SK-N-SH (cell line): Measurements from ENCODE around the gene CACNA2D3. TPM values are rescaled to one million over a fixed set of nuclear protein-coding genes. Genes with fewer than 3 reads are reported as not detected.

Experiments
- CTCF ChIA-PET: fragments of 300-600, 350-600 bp; formaldehyde crosslinking; extraction: SDS; loops from one replicate; lab custom pipeline; 2021; lab: Yijun Ruan, JAX
- POLR2A ChIA-PET: fragments of 350-600 bp; sonication (Branson Sonifier 250); formaldehyde crosslinking; extraction: SDS; loops from one replicate; lab custom pipeline; 2020; ENCODE audit warnings: antibody characterized with exemption, inconsistent platforms; lab: Yijun Ruan, JAX
- DNase-seq: peaks from one replicate; pipeline ENCODE4 v3.0.0; 2012
- H2AFZ ChIP-seq: fragments of 200-600 bp; sonication (generic); 2 replicates; pipeline ENCODE4 v1.8.1; 2016; ENCODE audit warnings: antibody characterized with exemption, mild to moderate bottlenecking, low read depth
- H3F3A ChIP-seq: fragments of 200-600 bp; sonication (generic); replicated peaks from 2 replicates; pipeline ENCODE3; 2016; ENCODE audit warnings: antibody characterized with exemption, mild to moderate bottlenecking; ENCODE audit not compliant: insufficient read depth
- H3K27ac ChIP-seq, 2 experiments: fragments of 200-500 bp in 1 of 2; fragments of 200-600 bp in 1 of 2; sonication (Bioruptor generic) in 1 of 2; sonication (generic), shearing (Covaris generic) in 1 of 2; 2 replicates each; pipeline versions ENCODE4 v1.5.1 to v1.6.1; 2014 to 2016; ENCODE audit warnings: low read depth in 2 of 2, inconsistent platforms in 1 of 2, low read length in 1 of 2, mild to moderate bottlenecking in 1 of 2, mixed read lengths in 1 of 2
- H3K27me3 ChIP-seq: fragments of 200-600 bp; sonication (generic), shearing (Covaris generic); 2 replicates; pipeline ENCODE4 v1.6.1; 2016; ENCODE audit warnings: mixed run types; ENCODE audit not compliant: insufficient read depth
- H3K36me3 ChIP-seq, 2 experiments: fragments of 200-500 bp in 1 of 2; fragments of 200-600 bp in 1 of 2; sonication (Bioruptor generic) in 1 of 2; sonication (generic) in 1 of 2; replicated peaks in 1 of 2; 2 replicates each; pipeline versions ENCODE3 to v1.5.1; 2014 to 2016; ENCODE audit warnings: low read length in 1 of 2, mild to moderate bottlenecking in 1 of 2; ENCODE audit not compliant: insufficient read depth in 2 of 2, control insufficient read depth in 1 of 2
- H3K4me1 ChIP-seq, 2 experiments: fragments of 200-500 bp in 1 of 2; fragments of 200-600 bp in 1 of 2; sonication (Bioruptor generic) in 1 of 2; sonication (generic), shearing (Covaris generic) in 1 of 2; 2 replicates each; pipeline versions ENCODE4 v1.5.1 to v1.6.1; 2014 to 2016; ENCODE audit warnings: low read depth in 1 of 2, low read length in 1 of 2, mixed run types in 1 of 2; ENCODE audit not compliant: insufficient read depth in 2 of 2, control insufficient read depth in 1 of 2
- H3K4me2 ChIP-seq: fragments of 200-600 bp; sonication (generic), shearing (Covaris generic); 2 replicates; pipeline ENCODE4 v1.6.1; 2017; ENCODE audit warnings: mixed run types
- H3K4me3 ChIP-seq, 2 experiments: fragments of 200-500 bp in 1 of 2; fragments of 200-600 bp in 1 of 2; sonication (Bioruptor generic) in 1 of 2; sonication (generic), shearing (Covaris generic) in 1 of 2; 2 replicates each; pipeline versions ENCODE4 v1.5.1 to v1.8.1; 2014 to 2016; ENCODE audit warnings: low read depth in 2 of 2, inconsistent platforms in 1 of 2, low read length in 1 of 2, mild to moderate bottlenecking in 1 of 2, mixed read lengths in 1 of 2, moderate library complexity in 1 of 2
- H3K79me2 ChIP-seq: fragments of 200-600 bp; sonication (generic); 2 replicates; pipeline ENCODE4 v1.8.1; 2017; ENCODE audit warnings: mild to moderate bottlenecking; ENCODE audit not compliant: insufficient read depth
- H3K9ac ChIP-seq: fragments of 200-600 bp; sonication (generic); 2 replicates; pipeline ENCODE4 v1.6.1; 2017; ENCODE audit warnings: mixed run types
- H3K9me2 ChIP-seq: fragments of 200-600 bp; sonication (generic); 2 replicates; pipeline ENCODE4 v1.6.1; 2017; ENCODE audit warnings: mixed run types
- H3K9me3 ChIP-seq: fragments of 200-600 bp; sonication (generic); 2 replicates; pipeline ENCODE4 v1.6.1; 2017; ENCODE audit warnings: mixed run types, mild to moderate bottlenecking, moderate library complexity
- H4K20me1 ChIP-seq: fragments of 200-600 bp; sonication (generic); 2 replicates; pipeline ENCODE4 v1.6.1; 2017; ENCODE audit warnings: mild to moderate bottlenecking, mixed run types; ENCODE audit not compliant: insufficient read depth
- CHD2 ChIP-seq: fragments of 150-350 bp; IDR thresholded peaks from 2 replicates; pipeline ENCODE4 v1.6.1; 2018; ENCODE audit warnings: low read length; ENCODE audit not compliant: partially characterized antibody
- FOSL2 ChIP-seq: IDR thresholded peaks from 2 replicates; pipeline ENCODE4 v1.4.0; 2012; ENCODE audit warnings: low read depth, mild to moderate bottlenecking, moderate library complexity, borderline replicate concordance
- FOXJ3 ChIP-seq: sonication (generic); formaldehyde crosslinking; IDR thresholded peaks from 2 replicates; pipeline ENCODE4 v1.5.1; 2020; ENCODE audit warnings: mild to moderate bottlenecking, missing genetic modification reagents
- GATA2 ChIP-seq: sonication (generic); formaldehyde crosslinking; IDR thresholded peaks from 2 replicates; pipeline ENCODE4 v1.5.0; 2020; ENCODE audit warnings: mild to moderate bottlenecking, missing genetic modification reagents
- MEF2A ChIP-seq: IDR thresholded peaks from 2 replicates; pipeline ENCODE4 v1.4.0; 2012; ENCODE audit warnings: low read depth, borderline replicate concordance
- MXI1 ChIP-seq: IDR thresholded peaks from 2 replicates; pipeline ENCODE4 v1.6.1; 2012; ENCODE audit warnings: mild to moderate bottlenecking, low read depth, low read length, improper control_type of control experiment
- NFIC ChIP-seq: IDR thresholded peaks from 2 replicates; pipeline ENCODE4 v1.4.0; 2012; ENCODE audit warnings: borderline replicate concordance
- NRF1 ChIP-seq: IDR thresholded peaks from 2 replicates; pipeline ENCODE4 v1.6.1; 2012; ENCODE audit warnings: low read depth, mild to moderate bottlenecking, low read length
- POLR2AphosphoS5 ChIP-seq: IDR thresholded peaks from 2 replicates; pipeline ENCODE4 v1.6.1; 2012; ENCODE audit warnings: low read depth, low read length
- RAD21 ChIP-seq: IDR thresholded peaks from 2 replicates; pipeline ENCODE4 v1.6.1; 2012; ENCODE audit warnings: mild to moderate bottlenecking, low read length
- RXRA ChIP-seq: IDR thresholded peaks from 2 replicates; pipeline ENCODE4 v1.4.0; 2012; ENCODE audit warnings: low read depth, mild to moderate bottlenecking, borderline replicate concordance
- SMC3 ChIP-seq: IDR thresholded peaks from 2 replicates; pipeline ENCODE4 v1.6.1; 2012; ENCODE audit warnings: low read depth, low read length, improper control_type of control experiment
- TAF1 ChIP-seq: IDR thresholded peaks from 2 replicates; pipeline ENCODE4 v1.6.1; 2012; ENCODE audit warnings: low read depth, mild to moderate bottlenecking, low read length, moderate library complexity, borderline replicate concordance
- YY1 ChIP-seq: IDR thresholded peaks from 2 replicates; pipeline ENCODE4 v1.4.0; 2012; ENCODE audit warnings: low read depth, mild to moderate bottlenecking
- WGBS: methylation state at CpG from one replicate; pipeline ENCODE4 v1.1.6; 2017; ENCODE audit warnings: low lambda C conversion rate; 5-methylcytosine and 5-hydroxymethylcytosine counted together
- polyA plus RNA-seq, 3 experiments: library from polyadenylated mRNA; depleted of rRNA; stranded (reverse); fragments of >200 nt; gene quantifications; 2 replicates each; pipeline ENCODE4 v1.2.3, GENCODE V29; 2012
- TF ChIP-seq, protein P1 (sequence below): fragments of 150-350 bp; IDR thresholded peaks from 2 replicates; pipeline ENCODE4 v1.6.1; 2016; ENCODE audit warnings: mild to moderate bottlenecking, low read depth, low read length
- TF ChIP-seq, protein P2 (sequence below): IDR thresholded peaks from 2 replicates; pipeline ENCODE4 v1.4.0; 2012; ENCODE audit warnings: low read depth, borderline replicate concordance
- TF ChIP-seq, protein P3 (sequence below): fragments of 200-600 bp; sonication (generic); IDR thresholded peaks from 2 replicates; pipeline ENCODE4 v1.6.1; 2017; ENCODE audit warnings: antibody characterized with exemption, mild to moderate bottlenecking, moderate library complexity
- TF ChIP-seq, protein P4 (sequence below): IDR thresholded peaks from 2 replicates; pipeline ENCODE4; 2012
- TF ChIP-seq, protein P5 (sequence below): IDR thresholded peaks from 2 replicates; pipeline ENCODE4 v1.4.0; 2012; ENCODE audit warnings: low read depth
- TF ChIP-seq, protein P6 (sequence below): IDR thresholded peaks from 2 replicates; pipeline ENCODE4 v1.4.0; 2012; ENCODE audit warnings: low read depth, borderline replicate concordance
- TF ChIP-seq, protein P7 (sequence below): IDR thresholded peaks from 2 replicates; pipeline ENCODE4 v1.6.1; 2012; ENCODE audit warnings: mild to moderate bottlenecking, low read depth, low read length, moderate library complexity

The CACNA2D3 gene
- polyA plus RNA-seq, 1 of the 3 experiments (the other 2 are of a cell fraction): 0.15 TPM

DNA sequence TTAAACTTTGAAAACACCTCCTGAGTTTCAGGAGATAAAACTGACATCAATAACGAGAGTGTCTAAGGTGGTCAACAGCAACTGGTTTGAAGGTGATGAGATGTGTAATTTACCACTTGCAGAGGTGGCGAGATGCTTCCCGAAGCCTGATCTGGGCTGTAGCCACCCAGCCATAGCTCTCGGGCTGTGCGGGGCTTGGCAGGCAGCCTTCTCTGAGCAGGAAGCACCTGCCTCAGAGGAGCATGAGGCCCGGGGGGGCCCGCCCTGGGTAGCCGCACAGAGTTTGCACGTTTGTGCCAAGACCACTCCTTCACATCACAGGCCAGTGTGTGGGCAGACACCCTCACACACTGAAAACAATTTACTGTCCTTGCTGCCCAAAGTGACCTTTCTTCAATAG is 220.3 kb downstream of the CACNA2D3 start (continued):
- TF ChIP-seq MXI1: no peak
- TF ChIP-seq, protein P1, sequence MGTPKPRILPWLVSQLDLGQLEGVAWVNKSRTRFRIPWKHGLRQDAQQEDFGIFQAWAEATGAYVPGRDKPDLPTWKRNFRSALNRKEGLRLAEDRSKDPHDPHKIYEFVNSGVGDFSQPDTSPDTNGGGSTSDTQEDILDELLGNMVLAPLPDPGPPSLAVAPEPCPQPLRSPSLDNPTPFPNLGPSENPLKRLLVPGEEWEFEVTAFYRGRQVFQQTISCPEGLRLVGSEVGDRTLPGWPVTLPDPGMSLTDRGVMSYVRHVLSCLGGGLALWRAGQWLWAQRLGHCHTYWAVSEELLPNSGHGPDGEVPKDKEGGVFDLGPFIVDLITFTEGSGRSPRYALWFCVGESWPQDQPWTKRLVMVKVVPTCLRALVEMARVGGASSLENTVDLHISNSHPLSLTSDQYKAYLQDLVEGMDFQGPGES: no peak

DNA sequence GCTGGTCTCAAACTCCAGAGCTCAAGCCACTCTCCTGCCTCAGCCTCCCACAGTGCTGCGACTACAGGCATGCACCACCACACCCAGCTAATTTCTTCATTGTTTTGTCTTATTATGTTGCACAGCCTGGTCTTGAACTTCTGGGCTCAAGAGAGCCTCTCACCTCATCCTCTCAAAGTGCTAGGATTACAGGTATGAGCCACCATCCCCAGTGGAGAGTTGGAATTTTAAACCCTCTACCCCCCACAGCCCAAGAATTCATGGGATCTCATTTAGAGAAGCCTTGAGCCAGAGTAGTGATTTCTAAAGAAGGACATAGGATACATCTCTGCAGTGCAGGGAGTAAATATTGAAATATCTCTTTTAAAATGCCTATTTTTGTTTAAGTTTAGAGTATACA is 221.1 kb downstream of the CACNA2D3 start:
- no peaks in the 10 kb centered on the region for H4K20me1 ChIP-seq
- H3F3A ChIP-seq: no peaks in the 10 kb centered on the region
- TF ChIP-seq, protein P2, sequence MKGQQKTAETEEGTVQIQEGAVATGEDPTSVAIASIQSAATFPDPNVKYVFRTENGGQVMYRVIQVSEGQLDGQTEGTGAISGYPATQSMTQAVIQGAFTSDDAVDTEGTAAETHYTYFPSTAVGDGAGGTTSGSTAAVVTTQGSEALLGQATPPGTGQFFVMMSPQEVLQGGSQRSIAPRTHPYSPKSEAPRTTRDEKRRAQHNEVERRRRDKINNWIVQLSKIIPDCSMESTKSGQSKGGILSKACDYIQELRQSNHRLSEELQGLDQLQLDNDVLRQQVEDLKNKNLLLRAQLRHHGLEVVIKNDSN: no peak
- TF ChIP-seq SMC3: no peak
- TF ChIP-seq RXRA: no peak
- no peak for TF ChIP-seq FOSL2
- no peak for TF ChIP-seq RAD21
- TF ChIP-seq, protein P3, sequence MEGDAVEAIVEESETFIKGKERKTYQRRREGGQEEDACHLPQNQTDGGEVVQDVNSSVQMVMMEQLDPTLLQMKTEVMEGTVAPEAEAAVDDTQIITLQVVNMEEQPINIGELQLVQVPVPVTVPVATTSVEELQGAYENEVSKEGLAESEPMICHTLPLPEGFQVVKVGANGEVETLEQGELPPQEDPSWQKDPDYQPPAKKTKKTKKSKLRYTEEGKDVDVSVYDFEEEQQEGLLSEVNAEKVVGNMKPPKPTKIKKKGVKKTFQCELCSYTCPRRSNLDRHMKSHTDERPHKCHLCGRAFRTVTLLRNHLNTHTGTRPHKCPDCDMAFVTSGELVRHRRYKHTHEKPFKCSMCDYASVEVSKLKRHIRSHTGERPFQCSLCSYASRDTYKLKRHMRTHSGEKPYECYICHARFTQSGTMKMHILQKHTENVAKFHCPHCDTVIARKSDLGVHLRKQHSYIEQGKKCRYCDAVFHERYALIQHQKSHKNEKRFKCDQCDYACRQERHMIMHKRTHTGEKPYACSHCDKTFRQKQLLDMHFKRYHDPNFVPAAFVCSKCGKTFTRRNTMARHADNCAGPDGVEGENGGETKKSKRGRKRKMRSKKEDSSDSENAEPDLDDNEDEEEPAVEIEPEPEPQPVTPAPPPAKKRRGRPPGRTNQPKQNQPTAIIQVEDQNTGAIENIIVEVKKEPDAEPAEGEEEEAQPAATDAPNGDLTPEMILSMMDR: no peak
- TF ChIP-seq CHD2: no peak
- no peak for TF ChIP-seq TAF1
- TF ChIP-seq, protein P4, sequence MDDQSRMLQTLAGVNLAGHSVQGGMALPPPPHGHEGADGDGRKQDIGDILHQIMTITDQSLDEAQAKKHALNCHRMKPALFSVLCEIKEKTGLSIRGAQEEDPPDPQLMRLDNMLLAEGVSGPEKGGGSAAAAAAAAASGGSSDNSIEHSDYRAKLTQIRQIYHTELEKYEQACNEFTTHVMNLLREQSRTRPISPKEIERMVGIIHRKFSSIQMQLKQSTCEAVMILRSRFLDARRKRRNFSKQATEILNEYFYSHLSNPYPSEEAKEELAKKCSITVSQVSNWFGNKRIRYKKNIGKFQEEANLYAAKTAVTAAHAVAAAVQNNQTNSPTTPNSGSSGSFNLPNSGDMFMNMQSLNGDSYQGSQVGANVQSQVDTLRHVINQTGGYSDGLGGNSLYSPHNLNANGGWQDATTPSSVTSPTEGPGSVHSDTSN: no peak
- no peak for TF ChIP-seq NFIC
- TF ChIP-seq NRF1: no peak
- TF ChIP-seq, protein P5, sequence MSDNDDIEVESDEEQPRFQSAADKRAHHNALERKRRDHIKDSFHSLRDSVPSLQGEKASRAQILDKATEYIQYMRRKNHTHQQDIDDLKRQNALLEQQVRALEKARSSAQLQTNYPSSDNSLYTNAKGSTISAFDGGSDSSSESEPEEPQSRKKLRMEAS: no peak
- TF ChIP-seq, protein P6, sequence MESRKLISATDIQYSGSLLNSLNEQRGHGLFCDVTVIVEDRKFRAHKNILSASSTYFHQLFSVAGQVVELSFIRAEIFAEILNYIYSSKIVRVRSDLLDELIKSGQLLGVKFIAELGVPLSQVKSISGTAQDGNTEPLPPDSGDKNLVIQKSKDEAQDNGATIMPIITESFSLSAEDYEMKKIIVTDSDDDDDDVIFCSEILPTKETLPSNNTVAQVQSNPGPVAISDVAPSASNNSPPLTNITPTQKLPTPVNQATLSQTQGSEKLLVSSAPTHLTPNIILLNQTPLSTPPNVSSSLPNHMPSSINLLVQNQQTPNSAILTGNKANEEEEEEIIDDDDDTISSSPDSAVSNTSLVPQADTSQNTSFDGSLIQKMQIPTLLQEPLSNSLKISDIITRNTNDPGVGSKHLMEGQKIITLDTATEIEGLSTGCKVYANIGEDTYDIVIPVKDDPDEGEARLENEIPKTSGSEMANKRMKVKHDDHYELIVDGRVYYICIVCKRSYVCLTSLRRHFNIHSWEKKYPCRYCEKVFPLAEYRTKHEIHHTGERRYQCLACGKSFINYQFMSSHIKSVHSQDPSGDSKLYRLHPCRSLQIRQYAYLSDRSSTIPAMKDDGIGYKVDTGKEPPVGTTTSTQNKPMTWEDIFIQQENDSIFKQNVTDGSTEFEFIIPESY: no peak
- TF ChIP-seq POLR2AphosphoS5: no peak
- no peak for TF ChIP-seq FOXJ3 (CRISPR knock-in tag)
- no peak for TF ChIP-seq MEF2A
- no peak for TF ChIP-seq YY1
- TF ChIP-seq GATA2: no peak
- TF ChIP-seq MXI1: no peak
- TF ChIP-seq, protein P7, sequence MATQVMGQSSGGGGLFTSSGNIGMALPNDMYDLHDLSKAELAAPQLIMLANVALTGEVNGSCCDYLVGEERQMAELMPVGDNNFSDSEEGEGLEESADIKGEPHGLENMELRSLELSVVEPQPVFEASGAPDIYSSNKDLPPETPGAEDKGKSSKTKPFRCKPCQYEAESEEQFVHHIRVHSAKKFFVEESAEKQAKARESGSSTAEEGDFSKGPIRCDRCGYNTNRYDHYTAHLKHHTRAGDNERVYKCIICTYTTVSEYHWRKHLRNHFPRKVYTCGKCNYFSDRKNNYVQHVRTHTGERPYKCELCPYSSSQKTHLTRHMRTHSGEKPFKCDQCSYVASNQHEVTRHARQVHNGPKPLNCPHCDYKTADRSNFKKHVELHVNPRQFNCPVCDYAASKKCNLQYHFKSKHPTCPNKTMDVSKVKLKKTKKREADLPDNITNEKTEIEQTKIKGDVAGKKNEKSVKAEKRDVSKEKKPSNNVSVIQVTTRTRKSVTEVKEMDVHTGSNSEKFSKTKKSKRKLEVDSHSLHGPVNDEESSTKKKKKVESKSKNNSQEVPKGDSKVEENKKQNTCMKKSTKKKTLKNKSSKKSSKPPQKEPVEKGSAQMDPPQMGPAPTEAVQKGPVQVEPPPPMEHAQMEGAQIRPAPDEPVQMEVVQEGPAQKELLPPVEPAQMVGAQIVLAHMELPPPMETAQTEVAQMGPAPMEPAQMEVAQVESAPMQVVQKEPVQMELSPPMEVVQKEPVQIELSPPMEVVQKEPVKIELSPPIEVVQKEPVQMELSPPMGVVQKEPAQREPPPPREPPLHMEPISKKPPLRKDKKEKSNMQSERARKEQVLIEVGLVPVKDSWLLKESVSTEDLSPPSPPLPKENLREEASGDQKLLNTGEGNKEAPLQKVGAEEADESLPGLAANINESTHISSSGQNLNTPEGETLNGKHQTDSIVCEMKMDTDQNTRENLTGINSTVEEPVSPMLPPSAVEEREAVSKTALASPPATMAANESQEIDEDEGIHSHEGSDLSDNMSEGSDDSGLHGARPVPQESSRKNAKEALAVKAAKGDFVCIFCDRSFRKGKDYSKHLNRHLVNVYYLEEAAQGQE: no peak
- H3K4me1 ChIP-seq: no peaks in the 10 kb centered on the region
- H2AFZ ChIP-seq: no peak overlapping the region
- no peaks in the 10 kb centered on the region for H3K9me3 ChIP-seq
- no peak overlapping the region for H3K27ac ChIP-seq
- H3K9ac ChIP-seq: no peak overlapping the region
- ChIA-PET CTCF (no interaction called here), POLR2A (no interaction called here)
- WGBS: 27% methylated on average over 1 of the region's 1 CpG
- no peak overlapping the region for H3K4me3 ChIP-seq
- H3K36me3 ChIP-seq: no peaks in the 10 kb centered on the region
- DNase-seq: no peak
- no peak overlapping the region for H3K4me2 ChIP-seq
- no peaks in the 10 kb centered on the region for H3K27me3 ChIP-seq
- no peaks in the 10 kb centered on the region for H3K79me2 ChIP-seq
- no peaks in the 10 kb centered on the region for H3K9me2 ChIP-seq
